ENCODE results near the gene ANO10.

ANO10 gene

GRCh38 chr3:43343185-43343584 lies 278.6 kb downstream of the ANO10 start:
- DNase-seq = no peak

- DNase-seq = no peak
Measured at GRCh38 chr3:43341788-43342187, 280.0 kb downstream of the ANO10 start.

DNA sequence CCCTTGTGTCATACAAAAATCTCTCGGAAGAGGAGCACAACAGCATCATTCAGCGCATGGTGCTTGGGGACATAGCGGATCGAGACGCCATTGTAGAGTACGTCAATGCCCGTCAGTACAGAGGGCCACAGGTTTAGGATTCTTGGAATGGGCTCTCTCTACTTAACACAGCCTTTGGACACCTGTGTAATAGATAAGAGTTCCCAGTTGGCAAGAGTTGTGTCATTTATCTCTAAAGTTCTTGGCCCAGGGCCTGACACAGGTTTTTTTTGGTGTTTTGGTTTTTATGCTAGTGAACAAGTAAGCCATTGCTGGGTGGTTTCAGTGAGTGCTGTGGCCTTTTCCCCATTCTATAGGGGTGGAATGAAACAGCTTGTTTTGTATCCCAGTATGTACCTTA lies 281.4 kb downstream of the ANO10 start:
- DNase-seq = no peak

DNA sequence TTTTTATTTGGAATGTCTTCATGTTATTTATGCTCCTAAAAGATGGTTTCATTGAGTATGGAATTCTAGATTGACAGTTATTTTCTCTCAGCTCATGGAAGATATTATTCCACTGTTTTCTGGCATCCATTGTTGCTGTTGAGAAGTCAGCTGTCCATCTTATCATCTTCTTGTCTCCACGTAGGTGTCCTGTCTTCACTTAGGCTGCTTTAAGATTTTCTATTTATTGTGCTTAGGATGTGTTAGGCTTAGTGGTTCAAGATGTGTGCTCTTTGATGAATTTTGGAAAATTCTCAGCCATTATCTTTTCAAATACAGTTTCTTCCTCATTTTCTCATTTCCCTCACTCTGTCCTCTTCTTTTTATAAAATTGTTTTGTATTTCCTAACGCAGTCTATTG lies 283.5 kb downstream of the ANO10 start:
- no peak for DNase-seq

DNA sequence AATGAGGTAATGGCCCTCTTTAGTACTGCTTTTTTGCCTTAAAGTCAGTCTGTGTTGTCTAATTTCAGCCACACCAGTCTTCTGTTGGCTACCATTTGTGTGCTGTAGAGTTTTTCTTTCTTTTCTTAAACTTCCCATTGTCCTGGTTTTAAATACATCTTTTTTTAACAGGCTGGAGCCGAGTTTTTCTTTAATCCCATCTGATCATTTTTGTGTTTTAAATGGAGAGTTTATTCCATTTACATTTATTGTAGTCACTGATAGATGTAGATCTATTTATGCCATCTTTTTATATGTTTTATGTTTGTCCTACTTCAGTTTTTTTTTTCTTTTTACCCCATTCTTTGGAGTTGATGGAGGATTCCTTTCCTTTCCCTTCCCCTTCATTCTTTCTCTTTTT lies 286.0 kb downstream of the ANO10 start:
- no peak for DNase-seq

GRCh38 chr3:43334976-43335375 lies 286.8 kb downstream of the ANO10 start:
- no peak for DNase-seq

GRCh38 chr3:43331381-43331780 lies 290.4 kb downstream of the ANO10 start:
- no peak for DNase-seq

GRCh38 chr3:43330981-43331380 lies 290.8 kb downstream of the ANO10 start:
- DNase-seq = no peak

DNA sequence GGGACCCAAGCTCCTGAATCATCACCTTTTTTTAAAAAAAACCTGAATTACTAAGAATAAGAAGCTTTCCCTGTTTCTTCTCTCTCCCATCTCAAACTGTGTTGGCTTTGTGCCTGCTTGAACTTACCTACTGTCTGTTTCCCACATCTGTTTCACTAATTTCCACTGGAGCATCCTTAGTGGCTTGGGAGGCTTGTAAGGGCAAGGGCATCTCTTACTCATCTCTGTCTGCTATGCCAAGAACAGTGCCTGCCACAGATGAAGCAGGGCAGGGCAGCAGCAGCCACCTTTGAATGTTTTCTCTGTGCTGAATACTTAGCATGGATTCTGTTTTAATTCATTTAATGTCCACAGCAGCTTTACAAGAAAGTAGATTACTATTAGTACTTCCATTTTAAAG lies 293.2 kb downstream of the ANO10 start:
- DNase-seq = no peak

- no peak for DNase-seq
Measured at GRCh38 chr3:43327582-43327979, 294.2 kb downstream of the ANO10 start.

DNA sequence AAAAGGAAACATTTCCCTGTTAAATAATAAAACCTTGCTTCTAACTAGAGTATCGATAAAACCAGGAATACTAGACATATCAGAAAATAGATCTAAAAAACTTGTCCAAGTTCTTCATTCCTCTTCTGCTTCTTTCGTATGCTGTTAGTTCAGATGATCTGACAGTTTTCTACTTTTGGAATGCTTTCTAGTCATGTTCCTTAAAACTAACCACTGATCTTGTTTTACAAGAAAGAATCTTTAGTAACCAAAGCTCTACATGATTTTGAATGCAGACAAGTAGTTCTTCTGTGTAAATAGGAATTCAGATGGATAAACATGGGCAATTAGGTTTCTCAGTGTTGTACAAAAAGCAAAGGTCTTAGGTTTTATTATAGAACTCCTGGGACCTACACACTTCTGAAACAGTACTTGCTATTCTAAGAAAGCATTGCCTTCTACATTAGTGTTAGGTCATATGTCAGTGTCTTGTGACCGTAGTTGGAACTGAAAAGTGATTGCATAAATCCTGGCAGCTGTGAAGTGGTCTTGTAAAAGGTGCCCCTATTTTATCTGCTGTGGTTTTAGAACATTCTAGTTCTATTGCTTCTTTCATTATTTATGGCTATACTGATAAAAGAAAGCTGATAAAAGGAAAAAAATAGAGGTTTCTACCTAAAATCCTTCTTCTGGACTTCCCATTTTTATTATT lies 294.8 kb downstream of the ANO10 start:
- DNase-seq = no peak

- DNase-seq = no peak
Measured at GRCh38 chr3:43323541-43323940, 298.3 kb downstream of the ANO10 start.

DNA sequence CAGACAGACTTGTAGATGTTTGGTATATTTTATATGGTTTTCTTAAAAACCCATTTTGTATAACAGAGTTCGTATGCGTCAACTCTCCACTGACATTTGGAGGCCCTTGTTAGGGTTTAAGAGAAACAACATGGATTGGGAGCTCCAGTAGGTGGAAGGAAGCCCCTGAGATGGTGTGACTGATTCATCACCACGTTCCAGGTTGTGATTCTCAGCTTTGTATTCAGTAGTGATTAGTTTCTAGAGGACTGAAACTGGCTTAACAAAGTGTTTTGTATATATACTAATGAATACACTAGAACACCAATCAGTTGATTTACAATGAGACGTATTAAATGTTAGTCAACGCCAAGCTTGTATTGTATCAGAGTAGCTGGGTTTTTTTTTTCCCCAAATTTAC lies 301.5 kb downstream of the ANO10 start:
- no peak for DNase-seq

DNA sequence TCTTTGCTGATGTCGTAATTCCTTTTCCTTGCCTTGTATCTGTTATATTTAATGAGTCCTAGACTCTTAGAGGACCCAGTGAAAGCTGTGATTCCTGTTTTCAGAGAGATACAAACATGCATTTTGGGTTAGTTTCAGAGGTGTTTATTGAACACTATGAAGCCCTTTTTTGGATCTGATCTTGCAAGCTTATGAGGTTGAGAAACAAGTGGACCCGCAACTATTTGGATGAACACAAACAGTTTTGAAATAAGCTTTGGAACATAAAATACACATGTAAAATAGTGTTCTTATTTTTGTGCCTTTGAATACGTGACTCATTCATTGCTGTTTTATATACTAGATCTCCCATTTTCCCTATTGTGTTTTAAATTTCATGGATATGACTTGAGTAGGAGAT lies 302.0 kb downstream of the ANO10 start:
- no peak for DNase-seq

- no peak for DNase-seq
Measured at GRCh38 chr3:43319376-43319775, 302.4 kb downstream of the ANO10 start.

DNA sequence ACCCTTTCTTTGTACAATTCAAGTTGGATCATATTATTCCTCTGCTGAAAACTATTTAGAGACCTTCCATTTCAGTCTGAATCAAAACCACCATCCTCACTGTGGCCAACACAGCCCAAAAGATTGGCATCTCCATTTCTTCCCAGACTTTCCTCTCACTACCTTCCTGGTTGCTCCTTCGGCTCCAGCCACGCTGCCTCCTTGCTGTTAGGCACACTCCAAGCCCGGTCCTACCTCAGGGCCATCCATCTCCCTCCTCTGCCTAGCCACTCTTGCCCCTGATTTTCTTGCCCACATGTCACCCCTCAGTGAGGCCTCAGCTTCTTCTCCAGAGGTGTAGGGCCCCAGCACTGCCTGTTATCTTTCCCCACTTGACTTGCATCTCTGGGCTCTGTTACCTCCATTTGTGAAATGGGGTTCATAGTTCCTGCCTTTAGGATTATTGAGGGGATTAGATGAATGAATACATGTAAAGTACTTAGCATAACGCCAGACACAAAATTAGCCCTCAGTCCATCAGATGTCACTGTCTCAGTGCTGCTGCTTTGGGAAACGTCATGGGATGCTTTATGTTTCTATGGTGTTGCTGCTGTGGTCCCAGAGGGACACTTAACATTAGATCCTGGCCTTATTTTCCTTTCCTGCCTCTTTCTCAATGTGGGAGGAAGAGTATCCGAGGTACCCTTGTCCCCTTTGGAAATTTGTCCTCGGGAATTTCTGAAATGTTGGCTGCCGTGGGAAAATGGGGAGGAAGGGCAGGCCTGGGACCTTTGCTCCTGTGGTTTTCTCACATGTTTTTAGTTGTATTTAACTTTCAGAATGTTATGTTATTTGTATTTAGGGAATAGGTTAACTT lies 304.1 kb downstream of the ANO10 start:
- no peak for DNase-seq

GRCh38 chr3:43316783-43317460 lies 304.9 kb downstream of the ANO10 start:
- no peak for DNase-seq

Measured in NCI-H1436 (cell line).